Measurements from ENCODE around the gene VDR.
"Not testable (repeated sequence)": the region's sequence is repeated elsewhere in the genome, so short reads cannot be mapped to it uniquely, and the experiment has no call there.

Gene VDR

GRCh38 chr12:47812797-47813510 is 91.8 kb downstream of the VDR start:
- Mint-ChIP-seq H3K4me3 (peak overlapping the region; percentile 92), H3K9me3 (no peaks in the 10 kb centered on the region), H3K27me3 (no peaks in the 10 kb centered on the region), H3K27ac (peak overlapping the region; percentile 94), H3K36me3 (no peaks in the 10 kb centered on the region), H3K4me1 (peaks cover 65% of the 10 kb centered on the region)
- ATAC-seq (ENCODE audit: low read depth) (peak; percentile 74), DNase-seq (ENCODE audit: low spot score in 2 of 2) (peak; percentile 76 to 86)

GRCh38 chr12:47811581-47812484 is 93.0 kb downstream of the VDR start:
- peak; percentile 5 for ATAC-seq (ENCODE audit: low read depth)
- peaks cover 68% of the 10 kb centered on the region for H3K4me1 Mint-ChIP-seq
- H3K27ac Mint-ChIP-seq, result peak overlapping the region; percentile 94
- no peak for DNase-seq (ENCODE audit: low spot score in 2 of 2)
- H3K27me3 Mint-ChIP-seq, result no peaks in the 10 kb centered on the region
- H3K36me3 Mint-ChIP-seq, result no peaks in the 10 kb centered on the region
- no peaks in the 10 kb centered on the region for H3K9me3 Mint-ChIP-seq
- peak overlapping the region; percentile 92 for H3K4me3 Mint-ChIP-seq

GRCh38 chr12:47811072-47811396 is 93.8 kb downstream of the VDR start:
- Mint-ChIP-seq H3K4me1 (peaks cover 67% of the 10 kb centered on the region), H3K4me3 (peak overlapping the region; percentile 92), H3K9me3 (no peaks in the 10 kb centered on the region), H3K36me3 (no peaks in the 10 kb centered on the region), H3K27me3 (no peaks in the 10 kb centered on the region), H3K27ac (peak overlapping the region; percentile 94)
- DNase-seq (ENCODE audit: low spot score in 2 of 2) (no peak), ATAC-seq (ENCODE audit: low read depth) (no peak)

- H3K36me3 Mint-ChIP-seq; H3K27me3 Mint-ChIP-seq; ATAC-seq (ENCODE audit: low read depth); H3K9me3 Mint-ChIP-seq; DNase-seq (ENCODE audit: low spot score in 2 of 2): not testable (repeated sequence)
- Mint-ChIP-seq H3K27ac (peak overlapping the region; percentile 94), H3K4me1 (peaks cover 69% of the 10 kb centered on the region), H3K4me3 (peak overlapping the region; percentile 14)
Observed at GRCh38 chr12:47809518-47809917, 95.3 kb downstream of the VDR start.

- H3K27me3 Mint-ChIP-seq, result no peaks in the 10 kb centered on the region
Observed at GRCh38 chr12:47808574-47809365, 96.0 kb downstream of the VDR start.

GRCh38 chr12:47808050-47808449 is 96.7 kb downstream of the VDR start:
- H3K36me3 Mint-ChIP-seq, result no peaks in the 10 kb centered on the region

More at GRCh38 chr12:47808574-47809365, 96.0 kb downstream of the VDR start:
- no peaks in the 10 kb centered on the region for H3K36me3 Mint-ChIP-seq
- peak overlapping the region; percentile 65 for H3K4me3 Mint-ChIP-seq
- DNase-seq (ENCODE audit: low spot score in 2 of 2) (peak in 1 of 2 donors; percentile 32), ATAC-seq (ENCODE audit: low read depth) (no peak)
- H3K9me3 Mint-ChIP-seq, result no peaks in the 10 kb centered on the region
- H3K4me1 Mint-ChIP-seq, result peaks cover 67% of the 10 kb centered on the region
- H3K27ac Mint-ChIP-seq, result peak overlapping the region; percentile 94

GRCh38 chr12:47807338-47807737 is 97.5 kb downstream of the VDR start:
- ATAC-seq (ENCODE audit: low read depth) (no peak), DNase-seq (ENCODE audit: low spot score in 2 of 2) (no peak)
- H3K36me3 Mint-ChIP-seq, result no peaks in the 10 kb centered on the region

More at GRCh38 chr12:47808050-47808449, 96.7 kb downstream of the VDR start:
- ATAC-seq (ENCODE audit: low read depth), result peak; percentile 58
- DNase-seq (ENCODE audit: low spot score in 2 of 2), result peak; percentile 58 to 63
- Mint-ChIP-seq H3K27ac (peak overlapping the region; percentile 94), H3K27me3 (no peaks in the 10 kb centered on the region), H3K4me3 (peak overlapping the region; percentile 65), H3K9me3 (no peaks in the 10 kb centered on the region), H3K4me1 (peaks cover 67% of the 10 kb centered on the region)

GRCh38 chr12:47805417-47805816 is 99.4 kb downstream of the VDR start:
- no peak for ATAC-seq (ENCODE audit: low read depth)
- DNase-seq (ENCODE audit: low spot score in 2 of 2), result no peak
- Mint-ChIP-seq H3K4me3 (no peak overlapping the region), H3K9me3 (no peaks in the 10 kb centered on the region), H3K4me1 (peaks cover 73% of the 10 kb centered on the region), H3K27ac (peak overlapping the region; percentile 94), H3K36me3 (peaks cover 3% of the 10 kb centered on the region), H3K27me3 (no peaks in the 10 kb centered on the region)

More at GRCh38 chr12:47807338-47807737, 97.5 kb downstream of the VDR start:
- Mint-ChIP-seq H3K27ac (peak overlapping the region; percentile 94), H3K9me3 (no peaks in the 10 kb centered on the region), H3K4me3 (peak overlapping the region; percentile 30), H3K4me1 (peaks cover 74% of the 10 kb centered on the region), H3K27me3 (no peaks in the 10 kb centered on the region)

- Mint-ChIP-seq H3K27me3 (no peaks in the 10 kb centered on the region), H3K4me3 (no peak overlapping the region), H3K9me3 (no peaks in the 10 kb centered on the region)
Observed at GRCh38 chr12:47804171-47804570, 100.6 kb downstream of the VDR start.

GRCh38 chr12:47803191-47803875 is 101.5 kb downstream of the VDR start:
- no peak for DNase-seq (ENCODE audit: low spot score in 2 of 2)
- no peak for ATAC-seq (ENCODE audit: low read depth)
- peak overlapping the region; percentile 94 for H3K27ac Mint-ChIP-seq
- peak overlapping the region; percentile 75 for H3K4me3 Mint-ChIP-seq
- peaks cover 4% of the 10 kb centered on the region for H3K36me3 Mint-ChIP-seq
- no peaks in the 10 kb centered on the region for H3K9me3 Mint-ChIP-seq
- H3K4me1 Mint-ChIP-seq, result peaks cover 62% of the 10 kb centered on the region
- no peaks in the 10 kb centered on the region for H3K27me3 Mint-ChIP-seq

More at GRCh38 chr12:47804171-47804570, 100.6 kb downstream of the VDR start:
- ATAC-seq (ENCODE audit: low read depth), result no peak
- DNase-seq (ENCODE audit: low spot score in 2 of 2), result no peak
- Mint-ChIP-seq H3K36me3 (peaks cover 3% of the 10 kb centered on the region), H3K4me1 (peaks cover 68% of the 10 kb centered on the region), H3K27ac (peak overlapping the region; percentile 94)

- no peaks in the 10 kb centered on the region for H3K9me3 Mint-ChIP-seq
- DNase-seq (ENCODE audit: low spot score in 2 of 2), result no peak
- H3K27me3 Mint-ChIP-seq, result no peaks in the 10 kb centered on the region
- peak overlapping the region; percentile 94 for H3K27ac Mint-ChIP-seq
- H3K4me3 Mint-ChIP-seq, result peak overlapping the region; percentile 59
- H3K4me1 Mint-ChIP-seq, result peaks cover 56% of the 10 kb centered on the region
- no peak for ATAC-seq (ENCODE audit: low read depth)
- peaks cover 8% of the 10 kb centered on the region for H3K36me3 Mint-ChIP-seq
Observed at GRCh38 chr12:47802312-47802711, 102.5 kb downstream of the VDR start.

- DNase-seq (ENCODE audit: low spot score in 2 of 2) (no peak), ATAC-seq (ENCODE audit: low read depth) (no peak)
- H3K4me3 Mint-ChIP-seq, result no peak overlapping the region
- H3K9me3 Mint-ChIP-seq, result no peaks in the 10 kb centered on the region
- H3K27ac Mint-ChIP-seq, result peak overlapping the region; percentile 94
- H3K4me1 Mint-ChIP-seq, result peaks cover 52% of the 10 kb centered on the region
- H3K27me3 Mint-ChIP-seq, result no peaks in the 10 kb centered on the region
- peaks cover 8% of the 10 kb centered on the region for H3K36me3 Mint-ChIP-seq
Observed at GRCh38 chr12:47801904-47802246, 102.9 kb downstream of the VDR start.

- Mint-ChIP-seq H3K27me3 (no peaks in the 10 kb centered on the region), H3K36me3 (peaks cover 8% of the 10 kb centered on the region), H3K4me3 (no peak overlapping the region), H3K27ac (peak overlapping the region; percentile 94), H3K9me3 (no peaks in the 10 kb centered on the region), H3K4me1 (peaks cover 48% of the 10 kb centered on the region)
- ATAC-seq (ENCODE audit: low read depth) (no peak), DNase-seq (ENCODE audit: low spot score in 2 of 2) (no peak)
Observed at GRCh38 chr12:47801170-47801903, 103.5 kb downstream of the VDR start.
